ENCODE measurements around the gene ACOXL. TPM values are rescaled to one million over a fixed set of nuclear protein-coding genes. Genes with fewer than 3 reads are reported as not detected.

ACOXL gene
- total and polyA plus RNA-seq, 10 of the 15 experiments (the other 5 are each of a cell fraction or from before 2014, with no cell fraction given): 0.05 to 1.3 (median 0.71) TPM

DNA sequence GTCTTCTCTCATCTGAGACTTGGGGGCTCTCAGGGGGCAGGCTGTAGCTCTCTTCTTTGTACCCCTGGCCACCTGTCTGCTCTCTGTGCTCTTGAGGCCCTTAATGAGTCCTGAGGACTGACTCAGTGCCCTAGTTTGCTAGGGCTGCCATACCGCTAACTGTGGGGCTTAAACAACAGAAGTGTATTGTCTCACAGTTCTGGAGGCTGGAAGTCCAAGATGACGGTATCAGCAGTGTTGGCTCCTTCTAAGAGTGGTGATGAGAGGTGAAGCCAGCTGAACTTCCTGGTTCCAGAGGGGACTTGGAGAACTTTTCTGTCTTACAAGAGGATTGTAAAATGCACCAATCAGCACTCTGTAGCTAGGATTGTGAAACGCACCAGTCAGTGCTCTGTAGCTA, 67.0 kb downstream of the ACOXL start (continued):
- TF ChIP-seq, protein P1, sequence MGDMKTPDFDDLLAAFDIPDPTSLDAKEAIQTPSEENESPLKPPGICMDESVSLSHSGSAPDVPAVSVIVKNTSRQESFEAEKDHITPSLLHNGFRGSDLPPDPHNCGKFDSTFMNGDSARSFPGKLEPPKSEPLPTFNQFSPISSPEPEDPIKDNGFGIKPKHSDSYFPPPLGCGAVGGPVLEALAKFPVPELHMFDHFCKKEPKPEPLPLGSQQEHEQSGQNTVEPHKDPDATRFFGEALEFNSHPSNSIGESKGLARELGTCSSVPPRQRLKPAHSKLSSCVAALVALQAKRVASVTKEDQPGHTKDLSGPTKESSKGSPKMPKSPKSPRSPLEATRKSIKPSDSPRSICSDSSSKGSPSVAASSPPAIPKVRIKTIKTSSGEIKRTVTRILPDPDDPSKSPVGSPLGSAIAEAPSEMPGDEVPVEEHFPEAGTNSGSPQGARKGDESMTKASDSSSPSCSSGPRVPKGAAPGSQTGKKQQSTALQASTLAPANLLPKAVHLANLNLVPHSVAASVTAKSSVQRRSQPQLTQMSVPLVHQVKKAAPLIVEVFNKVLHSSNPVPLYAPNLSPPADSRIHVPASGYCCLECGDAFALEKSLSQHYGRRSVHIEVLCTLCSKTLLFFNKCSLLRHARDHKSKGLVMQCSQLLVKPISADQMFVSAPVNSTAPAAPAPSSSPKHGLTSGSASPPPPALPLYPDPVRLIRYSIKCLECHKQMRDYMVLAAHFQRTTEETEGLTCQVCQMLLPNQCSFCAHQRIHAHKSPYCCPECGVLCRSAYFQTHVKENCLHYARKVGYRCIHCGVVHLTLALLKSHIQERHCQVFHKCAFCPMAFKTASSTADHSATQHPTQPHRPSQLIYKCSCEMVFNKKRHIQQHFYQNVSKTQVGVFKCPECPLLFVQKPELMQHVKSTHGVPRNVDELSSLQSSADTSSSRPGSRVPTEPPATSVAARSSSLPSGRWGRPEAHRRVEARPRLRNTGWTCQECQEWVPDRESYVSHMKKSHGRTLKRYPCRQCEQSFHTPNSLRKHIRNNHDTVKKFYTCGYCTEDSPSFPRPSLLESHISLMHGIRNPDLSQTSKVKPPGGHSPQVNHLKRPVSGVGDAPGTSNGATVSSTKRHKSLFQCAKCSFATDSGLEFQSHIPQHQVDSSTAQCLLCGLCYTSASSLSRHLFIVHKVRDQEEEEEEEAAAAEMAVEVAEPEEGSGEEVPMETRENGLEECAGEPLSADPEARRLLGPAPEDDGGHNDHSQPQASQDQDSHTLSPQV (IDR thresholded peaks at IDR 0.05): no peak
- TF ChIP-seq ZNF274 (IDR thresholded peaks at IDR 0.05; ENCODE audit: insufficient read depth, insufficient read length) (no peak), MEF2A (IDR thresholded peaks at IDR 0.05; ENCODE audit: insufficient read depth, low read depth, low read length) (no peak), EGR1 (IDR thresholded peaks at IDR 0.05; ENCODE audit: borderline replicate concordance in 1 of 2, low read depth in 2 of 2, low read length in 2 of 2) (no peak), HDAC6 (IDR thresholded peaks at IDR 0.05; ENCODE audit: unreplicated experiment) (no peak), RAD51 (IDR thresholded peaks at IDR 0.05) (no peak), RELA (IDR thresholded peaks at IDR 0.05; ENCODE audit: borderline replicate concordance, partially characterized antibody) (no peak), CHD1 (IDR thresholded peaks at IDR 0.05; ENCODE audit: low read depth, low read length) (no peak), ZNF217 (IDR thresholded peaks at IDR 0.05) (no peak)
- TF ChIP-seq, protein P2, sequence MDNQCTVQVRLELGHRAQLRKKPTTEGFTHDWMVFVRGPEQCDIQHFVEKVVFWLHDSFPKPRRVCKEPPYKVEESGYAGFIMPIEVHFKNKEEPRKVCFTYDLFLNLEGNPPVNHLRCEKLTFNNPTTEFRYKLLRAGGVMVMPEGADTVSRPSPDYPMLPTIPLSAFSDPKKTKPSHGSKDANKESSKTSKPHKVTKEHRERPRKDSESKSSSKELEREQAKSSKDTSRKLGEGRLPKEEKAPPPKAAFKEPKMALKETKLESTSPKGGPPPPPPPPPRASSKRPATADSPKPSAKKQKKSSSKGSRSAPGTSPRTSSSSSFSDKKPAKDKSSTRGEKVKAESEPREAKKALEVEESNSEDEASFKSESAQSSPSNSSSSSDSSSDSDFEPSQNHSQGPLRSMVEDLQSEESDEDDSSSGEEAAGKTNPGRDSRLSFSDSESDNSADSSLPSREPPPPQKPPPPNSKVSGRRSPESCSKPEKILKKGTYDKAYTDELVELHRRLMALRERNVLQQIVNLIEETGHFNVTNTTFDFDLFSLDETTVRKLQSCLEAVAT (IDR thresholded peaks at IDR 0.05): no peak
- TF ChIP-seq, protein P3, sequence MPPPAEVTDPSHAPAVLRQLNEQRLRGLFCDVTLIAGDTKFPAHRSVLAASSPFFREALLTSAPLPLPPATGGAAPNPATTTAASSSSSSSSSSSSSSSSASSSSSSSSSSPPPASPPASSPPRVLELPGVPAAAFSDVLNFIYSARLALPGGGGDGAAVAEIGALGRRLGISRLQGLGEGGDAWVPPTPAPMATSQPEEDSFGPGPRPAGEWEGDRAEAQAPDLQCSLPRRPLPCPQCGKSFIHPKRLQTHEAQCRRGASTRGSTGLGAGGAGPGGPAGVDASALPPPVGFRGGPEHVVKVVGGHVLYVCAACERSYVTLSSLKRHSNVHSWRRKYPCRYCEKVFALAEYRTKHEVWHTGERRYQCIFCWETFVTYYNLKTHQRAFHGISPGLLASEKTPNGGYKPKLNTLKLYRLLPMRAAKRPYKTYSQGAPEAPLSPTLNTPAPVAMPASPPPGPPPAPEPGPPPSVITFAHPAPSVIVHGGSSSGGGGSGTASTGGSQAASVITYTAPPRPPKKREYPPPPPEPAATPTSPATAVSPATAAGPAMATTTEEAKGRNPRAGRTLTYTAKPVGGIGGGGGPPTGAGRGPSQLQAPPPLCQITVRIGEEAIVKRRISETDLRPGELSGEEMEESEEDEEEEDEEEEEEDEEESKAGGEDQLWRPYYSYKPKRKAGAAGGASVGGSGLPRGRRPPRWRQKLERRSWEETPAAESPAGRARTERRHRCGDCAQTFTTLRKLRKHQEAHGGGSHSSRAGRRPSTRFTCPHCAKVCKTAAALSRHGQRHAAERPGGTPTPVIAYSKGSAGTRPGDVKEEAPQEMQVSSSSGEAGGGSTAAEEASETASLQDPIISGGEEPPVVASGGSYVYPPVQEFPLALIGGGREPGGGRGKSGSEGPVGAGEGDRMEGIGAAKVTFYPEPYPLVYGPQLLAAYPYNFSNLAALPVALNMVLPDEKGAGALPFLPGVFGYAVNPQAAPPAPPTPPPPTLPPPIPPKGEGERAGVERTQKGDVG (CRISPR knock-in tag; IDR thresholded peaks at IDR 0.05): no peak

Measured in GM12878 (cell line).